ENCODE results near the gene HHAT.
A peak's percentile ranks its signal among the peaks of the same experiment; 100 is the strongest.

The HHAT gene

DNA sequence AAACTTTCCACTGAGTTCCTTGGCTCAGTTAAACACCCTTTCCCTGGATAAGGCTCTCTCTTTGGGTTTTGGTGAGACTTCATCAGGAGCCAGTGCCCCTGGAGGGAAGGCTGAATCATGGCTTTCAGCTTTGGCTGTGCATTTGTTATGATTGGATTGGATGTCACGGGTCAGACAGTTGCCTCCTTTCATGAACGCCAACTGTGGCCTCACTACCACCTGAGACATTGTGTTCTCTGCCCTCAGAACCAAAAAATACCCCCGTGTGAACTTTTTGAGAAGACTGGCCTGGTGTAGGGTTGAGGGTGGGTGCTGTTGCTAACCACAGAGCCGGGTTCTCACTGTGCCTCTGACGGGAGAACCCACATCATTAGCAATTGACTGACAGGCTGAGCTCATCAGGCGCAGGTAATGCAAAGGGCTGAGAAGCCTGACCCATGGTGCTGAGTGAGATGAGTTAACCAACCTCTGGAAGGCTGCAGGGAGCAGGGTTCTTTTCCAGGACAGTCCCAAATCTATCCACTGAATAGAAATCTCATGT is 65.6 kb downstream of the HHAT start:
- no peaks in the 10 kb centered on the region for H3K4me1 Mint-ChIP-seq
- no peak overlapping the region for H3K27ac Mint-ChIP-seq
- TF ChIP-seq, protein P1, sequence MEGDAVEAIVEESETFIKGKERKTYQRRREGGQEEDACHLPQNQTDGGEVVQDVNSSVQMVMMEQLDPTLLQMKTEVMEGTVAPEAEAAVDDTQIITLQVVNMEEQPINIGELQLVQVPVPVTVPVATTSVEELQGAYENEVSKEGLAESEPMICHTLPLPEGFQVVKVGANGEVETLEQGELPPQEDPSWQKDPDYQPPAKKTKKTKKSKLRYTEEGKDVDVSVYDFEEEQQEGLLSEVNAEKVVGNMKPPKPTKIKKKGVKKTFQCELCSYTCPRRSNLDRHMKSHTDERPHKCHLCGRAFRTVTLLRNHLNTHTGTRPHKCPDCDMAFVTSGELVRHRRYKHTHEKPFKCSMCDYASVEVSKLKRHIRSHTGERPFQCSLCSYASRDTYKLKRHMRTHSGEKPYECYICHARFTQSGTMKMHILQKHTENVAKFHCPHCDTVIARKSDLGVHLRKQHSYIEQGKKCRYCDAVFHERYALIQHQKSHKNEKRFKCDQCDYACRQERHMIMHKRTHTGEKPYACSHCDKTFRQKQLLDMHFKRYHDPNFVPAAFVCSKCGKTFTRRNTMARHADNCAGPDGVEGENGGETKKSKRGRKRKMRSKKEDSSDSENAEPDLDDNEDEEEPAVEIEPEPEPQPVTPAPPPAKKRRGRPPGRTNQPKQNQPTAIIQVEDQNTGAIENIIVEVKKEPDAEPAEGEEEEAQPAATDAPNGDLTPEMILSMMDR (IDR thresholded peaks at IDR 0.05) = no peak
- no peak for DNase-seq
- peaks cover 9% of the 10 kb centered on the region for H3K9me3 Mint-ChIP-seq
- no peak overlapping the region for H3K4me3 Mint-ChIP-seq
- H3K27me3 Mint-ChIP-seq (ENCODE audit: low read depth, poor library complexity) = peaks cover 8% of the 10 kb centered on the region
- H3K36me3 Mint-ChIP-seq (ENCODE audit: low read depth) = peaks cover 36% of the 10 kb centered on the region

DNA sequence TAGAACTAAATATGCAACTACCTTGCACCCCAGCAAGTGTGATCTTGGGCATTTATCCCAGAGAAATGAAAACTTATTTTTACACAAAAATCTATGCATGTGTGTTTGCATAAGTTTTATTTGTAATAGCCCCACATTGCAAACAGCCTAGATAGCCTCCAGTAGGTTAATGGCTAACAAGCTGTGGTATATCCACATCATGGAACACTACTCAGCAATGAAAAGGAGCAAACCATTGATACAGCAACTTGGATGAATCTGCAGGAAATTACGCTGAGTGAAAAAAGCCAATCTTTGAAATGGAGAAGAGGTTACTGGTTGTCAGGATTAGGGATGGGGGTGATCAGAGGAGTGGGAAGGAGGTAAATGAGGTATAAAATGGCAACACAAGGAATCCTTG is 67.8 kb downstream of the HHAT start:
- DNase-seq = no peak
- TF ChIP-seq, protein P1 (IDR thresholded peaks at IDR 0.05) = no peak
- no peak overlapping the region for H3K27ac Mint-ChIP-seq
- H3K4me1 Mint-ChIP-seq = peaks cover 5% of the 10 kb centered on the region
- peaks cover 3% of the 10 kb centered on the region for H3K9me3 Mint-ChIP-seq
- H3K36me3 Mint-ChIP-seq (ENCODE audit: low read depth) = peaks cover 17% of the 10 kb centered on the region
- peaks cover 8% of the 10 kb centered on the region for H3K27me3 Mint-ChIP-seq (ENCODE audit: low read depth, poor library complexity)
- H3K4me3 Mint-ChIP-seq = no peak overlapping the region

DNA sequence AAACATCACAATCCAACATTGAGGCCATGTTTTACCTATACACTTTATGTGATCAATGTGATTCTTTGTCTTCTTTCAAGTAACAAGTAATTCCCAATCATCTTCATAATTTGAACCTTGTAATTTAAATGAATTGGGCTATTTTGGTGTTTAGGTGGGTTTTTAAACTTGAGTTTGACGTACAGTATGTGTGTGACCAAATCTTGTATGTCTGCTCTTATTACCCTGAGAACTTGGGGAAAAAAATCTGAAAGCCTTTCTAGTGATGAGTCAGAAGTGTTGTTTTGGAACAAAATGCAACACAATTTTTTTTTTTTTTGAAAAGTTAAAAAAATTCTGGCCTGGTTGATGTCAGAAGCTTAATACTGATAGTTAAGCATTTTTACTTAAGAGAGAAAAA is 68.5 kb downstream of the HHAT start:
- Mint-ChIP-seq H3K27me3 (ENCODE audit: low read depth, poor library complexity) (peaks cover 8% of the 10 kb centered on the region), H3K36me3 (ENCODE audit: low read depth) (peaks cover 14% of the 10 kb centered on the region), H3K4me3 (no peak overlapping the region), H3K4me1 (peaks cover 5% of the 10 kb centered on the region), H3K27ac (no peak overlapping the region), H3K9me3 (peaks cover 3% of the 10 kb centered on the region)
- TF ChIP-seq, protein P1 (IDR thresholded peaks at IDR 0.05) = no peak
- DNase-seq = no peak

DNA sequence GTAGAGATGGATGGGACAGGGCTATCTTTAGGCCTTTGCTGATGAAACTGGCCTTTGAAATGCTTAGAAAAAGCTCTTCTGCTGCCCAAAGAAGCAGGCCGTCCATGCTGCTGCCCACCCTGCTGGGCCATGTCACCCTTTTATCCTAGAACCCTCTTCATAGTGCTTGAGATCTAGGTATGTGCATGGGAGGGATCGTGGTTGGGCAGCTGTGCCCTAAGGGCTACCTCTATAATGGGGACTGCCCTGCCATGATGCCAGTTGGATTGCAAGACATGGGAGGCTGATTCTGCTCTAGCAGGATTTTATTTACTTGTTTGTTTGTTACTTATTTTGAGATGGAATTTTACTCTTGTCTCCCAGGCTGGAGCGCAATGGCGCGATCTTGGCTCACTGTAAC is 69.0 kb downstream of the HHAT start:
- Mint-ChIP-seq H3K4me1 (peaks cover 5% of the 10 kb centered on the region), H3K27ac (no peak overlapping the region), H3K4me3 (no peak overlapping the region), H3K36me3 (ENCODE audit: low read depth) (peaks cover 13% of the 10 kb centered on the region), H3K9me3 (peaks cover 3% of the 10 kb centered on the region), H3K27me3 (ENCODE audit: low read depth, poor library complexity) (peaks cover 8% of the 10 kb centered on the region)
- DNase-seq = no peak
- TF ChIP-seq, protein P1 (IDR thresholded peaks at IDR 0.05) = no peak

DNA sequence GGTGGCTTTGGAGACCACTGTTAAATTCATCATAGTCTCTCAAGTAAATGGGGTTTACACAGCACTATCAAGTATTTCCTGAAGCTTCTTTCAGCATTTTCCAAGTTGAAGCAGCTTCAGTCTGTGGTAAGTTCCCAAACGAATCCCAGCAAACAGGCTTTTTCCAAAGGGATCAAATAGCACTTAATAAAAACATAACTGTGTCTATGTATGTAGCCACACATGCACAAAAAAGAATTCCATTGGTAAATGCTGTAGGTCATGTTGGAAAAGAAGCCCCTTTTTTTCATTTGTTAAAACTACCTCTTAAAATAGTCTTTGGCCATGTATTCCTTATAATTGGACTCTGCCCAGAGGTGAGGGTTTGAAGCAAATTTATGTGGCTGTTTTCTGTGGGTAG is 69.8 kb downstream of the HHAT start:
- no peak overlapping the region for H3K4me3 Mint-ChIP-seq
- no peak for DNase-seq
- TF ChIP-seq, protein P1 (IDR thresholded peaks at IDR 0.05) = no peak
- H3K9me3 Mint-ChIP-seq = peaks cover 3% of the 10 kb centered on the region
- peaks cover 10% of the 10 kb centered on the region for H3K36me3 Mint-ChIP-seq (ENCODE audit: low read depth)
- H3K27ac Mint-ChIP-seq = peak overlapping the region; percentile 67
- H3K27me3 Mint-ChIP-seq (ENCODE audit: low read depth, poor library complexity) = peaks cover 8% of the 10 kb centered on the region
- peaks cover 5% of the 10 kb centered on the region for H3K4me1 Mint-ChIP-seq

DNA sequence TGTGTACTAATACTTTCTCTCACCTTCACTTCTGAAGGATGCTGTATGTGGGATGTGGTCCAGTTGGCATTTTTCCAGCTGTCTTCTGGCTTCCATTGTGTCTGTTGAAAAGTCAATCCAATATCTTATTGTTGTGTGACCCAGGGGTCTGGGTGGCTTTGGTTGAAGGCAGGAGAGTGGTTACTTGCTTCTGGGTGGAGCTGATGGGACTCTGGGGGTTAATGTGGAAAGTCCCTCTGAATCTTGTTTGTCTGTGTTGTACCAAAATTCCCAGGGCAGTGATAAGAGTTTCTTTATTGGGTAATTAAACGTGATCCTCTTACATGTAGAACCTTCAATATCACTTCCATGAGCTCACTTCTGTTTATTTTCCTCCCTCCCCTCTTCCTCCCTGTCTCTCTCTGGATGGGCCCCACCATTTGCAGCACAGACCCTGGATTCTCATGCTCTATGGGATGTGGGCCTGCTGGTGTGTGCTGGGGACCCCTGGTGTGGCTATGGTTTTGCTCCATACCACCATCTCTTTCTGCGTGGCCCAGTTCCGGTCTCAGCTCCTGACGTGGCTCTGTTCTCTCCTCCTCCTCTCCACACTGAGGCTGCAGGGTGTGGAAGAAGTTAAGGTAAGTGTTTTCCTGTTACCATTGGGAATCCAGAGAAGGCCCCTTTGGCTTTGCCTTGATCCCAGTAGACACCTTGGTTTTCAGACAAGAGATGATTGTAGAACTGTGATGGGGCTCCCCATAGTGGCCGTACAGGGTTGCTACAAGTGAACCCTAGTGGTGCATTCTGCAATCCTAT is 71.5 kb downstream of the HHAT start:
- peaks cover 13% of the 10 kb centered on the region for H3K4me1 Mint-ChIP-seq
- TF ChIP-seq, protein P1 (IDR thresholded peaks at IDR 0.05) = peak; percentile 79
- H3K36me3 Mint-ChIP-seq (ENCODE audit: low read depth) = peaks cover 10% of the 10 kb centered on the region
- H3K27me3 Mint-ChIP-seq (ENCODE audit: low read depth, poor library complexity) = peaks cover 4% of the 10 kb centered on the region
- no peak overlapping the region for H3K27ac Mint-ChIP-seq
- H3K4me3 Mint-ChIP-seq = no peak overlapping the region
- DNase-seq = peak; percentile 57
- peaks cover 3% of the 10 kb centered on the region for H3K9me3 Mint-ChIP-seq
